GM18526 (cell line): ENCODE data around the gene L3HYPDH.

ENCODE experiments used
- POLR2A ChIP-seq: IDR thresholded peaks from 3 replicates; pipeline ENCODE4 v1.6.1; 2011; ENCODE audit not compliant: insufficient read length; ENCODE audit errors: extremely low read depth

Gene L3HYPDH

GRCh38 chr14:59455411-59455810 is 28.8 kb downstream of the L3HYPDH start:
- no peak for TF ChIP-seq POLR2A

- TF ChIP-seq POLR2A = no peak
Measured at GRCh38 chr14:59454139-59454538, 30.1 kb downstream of the L3HYPDH start.

GRCh38 chr14:59451849-59452248 is 32.4 kb downstream of the L3HYPDH start:
- no peak for TF ChIP-seq POLR2A

GRCh38 chr14:59450716-59451115 is 33.5 kb downstream of the L3HYPDH start:
- TF ChIP-seq POLR2A = no peak

GRCh38 chr14:59439256-59439965 is 44.8 kb downstream of the L3HYPDH start:
- TF ChIP-seq POLR2A = no peak

GRCh38 chr14:59438195-59438647 is 46.0 kb downstream of the L3HYPDH start:
- TF ChIP-seq POLR2A = no peak

- no peak for TF ChIP-seq POLR2A
Measured at GRCh38 chr14:59435987-59436386, 48.2 kb downstream of the L3HYPDH start.

- TF ChIP-seq POLR2A = no peak
Measured at GRCh38 chr14:59435101-59435500, 49.1 kb downstream of the L3HYPDH start.

GRCh38 chr14:59429790-59430189 is 54.4 kb downstream of the L3HYPDH start:
- TF ChIP-seq POLR2A = no peak

- no peak for TF ChIP-seq POLR2A
Measured at GRCh38 chr14:59428581-59429012, 55.6 kb downstream of the L3HYPDH start.

- TF ChIP-seq POLR2A = no peak
Measured at GRCh38 chr14:59427653-59428580, 56.3 kb downstream of the L3HYPDH start.

- no peak for TF ChIP-seq POLR2A
Measured at GRCh38 chr14:59425322-59425935, 58.8 kb downstream of the L3HYPDH start.

- TF ChIP-seq POLR2A = no peak
Measured at GRCh38 chr14:59424341-59425071, 59.7 kb downstream of the L3HYPDH start.
